AG04450 (cell line): ENCODE data around the gene TPMT. TPM values are rescaled to one million over a fixed set of nuclear protein-coding genes. Genes with fewer than 3 reads are reported as not detected.

Source experiments
- CTCF ChIA-PET: fragments of 300-600, 350-600 bp; formaldehyde crosslinking; extraction: SDS; loops from one replicate; lab custom pipeline; 2022; ENCODE audit warnings: antibody characterized with exemption, inconsistent platforms; lab: Charles Lee
- POLR2A ChIA-PET: fragments of 350-600 bp; formaldehyde crosslinking; extraction: SDS; loops from one replicate; lab custom pipeline; 2021; ENCODE audit warnings: antibody characterized with exemption, inconsistent platforms; lab: Yijun Ruan, JAX
- DNase-seq: peaks from one replicate; pipeline ENCODE4 v3.0.0-alpha.2; 2011; ENCODE audit warnings: low read depth, low spot score
- H3K27ac ChIP-seq: one replicate; pipeline ENCODE4 v1.5.1; 2012; ENCODE audit warnings: low read depth, low read length, control low read depth
- H3K27me3 ChIP-seq: one replicate; pipeline ENCODE4 v1.6.0; 2012; ENCODE audit warnings: low read length; ENCODE audit not compliant: control insufficient read depth, insufficient read depth
- H3K4me3 ChIP-seq: 2 replicates; pipeline ENCODE4 v1.5.1; 2011; ENCODE audit warnings: mild to moderate bottlenecking, low read depth, low read length, control low read depth
- H3K9me3 ChIP-seq: 2 replicates; pipeline ENCODE4 v1.5.1; 2012; ENCODE audit warnings: low read length; ENCODE audit not compliant: control insufficient read depth, insufficient read depth
- CTCF ChIP-seq: IDR thresholded peaks from 2 replicates; pipeline ENCODE4 v1.5.1; 2011; ENCODE audit warnings: low read depth, low read length, control low read depth, inconsistent platforms
- polyA plus RNA-seq: library from polyadenylated mRNA; depleted of rRNA; stranded (reverse); fragments of >200 nt; gene quantifications from 2 replicates; pipeline ENCODE4 v1.2.3, GENCODE V29; 2011

TPMT gene
- polyA plus RNA-seq, 1 experiment = 25.8 TPM

DNA sequence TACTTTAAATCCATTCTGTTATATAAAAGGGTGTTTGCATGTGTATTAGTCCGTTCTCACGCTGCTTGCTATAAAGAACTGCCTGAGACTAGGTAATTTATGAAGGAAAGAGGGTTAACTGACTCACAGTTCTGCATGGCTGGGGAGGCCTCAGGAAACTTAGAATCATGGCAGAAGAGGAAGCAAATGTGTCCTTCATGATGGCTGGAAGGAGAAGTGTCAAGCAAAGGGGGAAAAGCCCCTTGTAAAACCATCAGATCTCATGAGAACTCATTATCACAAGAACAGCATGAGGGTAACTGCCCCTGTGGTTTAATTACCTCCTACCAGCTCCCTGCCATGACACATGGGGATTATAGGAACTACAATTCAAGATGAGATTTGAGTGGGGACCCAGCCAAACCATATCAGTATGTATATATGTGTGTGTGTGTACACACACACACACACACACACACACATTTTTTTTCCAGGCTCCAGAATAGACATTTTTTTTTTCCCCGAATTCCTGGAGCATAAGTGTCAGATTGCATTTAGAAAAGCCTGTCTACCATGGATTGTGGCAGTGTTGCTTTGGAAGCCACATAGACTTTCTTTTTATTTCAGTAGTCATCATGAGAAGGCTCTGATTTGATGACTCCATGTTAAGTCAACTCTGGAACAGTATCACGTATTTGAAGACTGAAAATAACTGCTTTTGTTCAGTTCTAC lies 31.8 kb upstream of the TPMT start:
- no peak for DNase-seq
- TF ChIP-seq CTCF = no peak
- Histone ChIP-seq H3K27ac (no peak overlapping the region), H3K27me3 (no peaks in the 10 kb centered on the region), H3K4me3 (no peak overlapping the region), H3K9me3 (no peaks in the 10 kb centered on the region)
- CTCF ChIA-PET = no interaction called here
- POLR2A ChIA-PET = no interaction called here

DNA sequence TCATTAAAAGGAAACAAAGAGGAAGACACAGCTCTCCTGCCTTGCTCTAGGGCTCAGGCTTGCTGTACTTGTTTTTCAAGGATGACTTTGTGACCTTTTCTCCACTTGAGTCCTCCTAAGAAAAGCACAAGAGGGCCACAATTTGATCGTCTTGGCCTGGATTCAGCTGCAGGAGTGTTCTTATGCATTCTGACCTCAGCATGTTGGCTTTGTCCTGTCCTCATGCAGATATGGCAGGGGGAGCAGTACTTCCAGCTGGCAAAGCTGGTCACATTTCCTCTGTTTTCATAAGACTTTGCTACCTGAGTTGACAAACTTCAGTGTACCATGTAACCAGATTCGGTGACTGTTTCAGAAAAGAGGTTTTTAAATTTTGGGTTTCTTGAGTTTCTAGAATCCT lies 31.2 kb upstream of the TPMT start:
- CTCF ChIA-PET = no interaction called here
- no peaks in the 10 kb centered on the region for H3K27me3 ChIP-seq
- no peak overlapping the region for H3K27ac ChIP-seq
- POLR2A ChIA-PET = no interaction called here
- H3K4me3 ChIP-seq = no peak overlapping the region
- no peaks in the 10 kb centered on the region for H3K9me3 ChIP-seq
- DNase-seq = no peak
- TF ChIP-seq CTCF = no peak

DNA sequence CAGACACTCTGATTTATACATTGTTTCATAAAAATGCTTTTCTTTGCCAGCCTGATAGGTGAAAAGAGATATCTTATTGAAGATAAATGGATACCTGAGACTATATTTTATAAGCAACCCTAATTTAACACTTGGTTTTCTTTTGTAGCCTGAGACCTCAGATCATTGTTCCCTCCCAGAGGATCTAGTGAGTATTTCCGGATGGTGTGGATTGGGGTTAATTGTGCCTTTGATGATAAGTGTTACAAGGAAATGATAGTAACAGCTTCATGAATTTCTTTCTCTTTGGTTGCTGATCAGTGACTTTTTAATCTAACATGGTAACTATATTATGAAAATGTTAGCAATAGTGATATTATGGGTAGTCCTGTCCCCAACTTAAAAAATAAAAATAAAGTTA lies 30.7 kb upstream of the TPMT start:
- no peak for DNase-seq
- ChIA-PET POLR2A (no interaction called here), CTCF (no interaction called here)
- H3K4me3 ChIP-seq = no peak overlapping the region
- no peaks in the 10 kb centered on the region for H3K27me3 ChIP-seq
- TF ChIP-seq CTCF = no peak
- no peak overlapping the region for H3K27ac ChIP-seq
- H3K9me3 ChIP-seq = no peaks in the 10 kb centered on the region

GRCh38 chr6:18183766-18184165 lies 28.9 kb upstream of the TPMT start:
- no peak for TF ChIP-seq CTCF
- POLR2A ChIA-PET = no interaction called here
- Histone ChIP-seq H3K27me3 (no peaks in the 10 kb centered on the region), H3K9me3 (no peaks in the 10 kb centered on the region), H3K4me3 (no peak overlapping the region), H3K27ac (no peak overlapping the region)
- CTCF ChIA-PET = interaction anchor here (0.8 kb wide), 1 partner anchor 16 kb away, joined by 3 read pairs; no protein-coding TSS in a partner anchor
- DNase-seq = no peak

- POLR2A ChIA-PET = no interaction called here
- Histone ChIP-seq H3K9me3 (no peaks in the 10 kb centered on the region), H3K27ac (peak overlapping the region; percentile 2), H3K27me3 (no peaks in the 10 kb centered on the region), H3K4me3 (no peak overlapping the region)
- no peak for DNase-seq
- CTCF ChIA-PET = no interaction called here
- TF ChIP-seq CTCF = no peak
Measured at GRCh38 chr6:18182568-18182967, 27.7 kb upstream of the TPMT start.
